GM19438 (cell line): ENCODE data around the gene OMG.
"Not testable (repeated sequence)": the region's sequence is repeated elsewhere in the genome, so short reads cannot be mapped to it uniquely, and the experiment has no call there.

ENCODE experiments used
- ATAC-seq: cut with Tn5 transposase; IDR thresholded peaks from one replicate; pipeline ENCODE4 v1.9.1; 2021; ENCODE audit warnings: low read depth; ENCODE audit not compliant: unreplicated experiment

Gene OMG

DNA sequence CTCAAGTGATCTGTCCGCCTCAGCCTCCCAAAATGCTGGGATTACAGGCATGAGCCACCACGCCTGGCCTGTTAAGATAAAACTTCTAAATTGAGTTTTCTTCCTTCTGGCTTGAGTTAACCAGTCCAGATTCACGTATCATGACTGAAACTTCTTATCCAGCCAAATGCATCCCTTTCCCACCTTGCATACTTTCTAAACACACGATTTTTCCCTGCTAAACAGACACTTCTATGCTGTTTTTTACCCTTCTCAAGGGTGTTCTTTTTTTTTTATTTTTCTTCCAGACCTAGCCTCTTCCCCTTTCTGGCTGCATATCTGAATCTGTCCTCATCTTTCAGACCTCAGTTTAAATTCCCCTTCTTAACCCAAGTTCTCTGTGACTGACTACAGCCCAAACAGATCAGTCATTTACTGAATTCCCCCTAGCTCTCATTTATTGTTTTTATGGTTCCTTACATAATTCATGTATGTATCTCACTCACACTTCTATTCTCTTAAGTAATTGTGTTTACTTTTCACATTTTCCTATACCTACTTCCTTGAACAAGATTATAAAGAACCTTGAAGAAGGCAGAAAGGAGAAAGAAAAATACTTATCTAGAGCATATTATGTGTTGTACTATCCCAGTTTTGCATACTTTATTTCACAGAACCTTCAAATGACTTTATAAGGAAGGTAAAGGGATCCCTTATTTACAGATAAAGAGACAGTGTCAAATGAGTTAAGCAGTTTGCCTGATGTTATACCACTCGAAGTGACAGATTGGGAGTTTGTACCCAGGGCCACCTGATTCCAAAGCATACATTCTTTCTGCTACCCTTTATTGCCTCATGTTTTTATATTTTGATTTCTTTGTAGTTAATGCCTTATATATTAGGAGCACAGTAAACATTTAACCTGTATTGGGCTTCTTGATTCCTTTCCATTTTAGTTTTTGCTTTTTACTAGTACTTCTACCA is 11.6 kb upstream of the OMG start:
- no peak for ATAC-seq

DNA sequence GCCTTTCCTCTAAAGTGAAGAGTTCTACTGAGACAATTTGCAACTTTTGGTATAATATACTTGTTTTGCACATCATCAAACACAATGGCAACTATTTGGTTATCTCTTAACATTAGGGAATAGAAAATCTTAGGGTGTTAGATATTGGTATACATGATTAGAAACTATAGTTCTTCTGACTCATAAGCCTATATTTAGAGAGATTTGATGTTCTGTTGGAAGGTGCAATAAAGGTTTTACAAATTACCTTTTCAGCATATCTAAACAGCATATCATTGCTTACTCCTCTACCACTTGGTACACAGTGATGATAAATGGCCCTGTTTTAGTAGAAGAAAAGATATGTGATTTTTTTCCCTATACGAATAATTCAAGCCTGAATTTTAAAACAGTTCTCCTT is 10.6 kb upstream of the OMG start:
- ATAC-seq, result no peak

DNA sequence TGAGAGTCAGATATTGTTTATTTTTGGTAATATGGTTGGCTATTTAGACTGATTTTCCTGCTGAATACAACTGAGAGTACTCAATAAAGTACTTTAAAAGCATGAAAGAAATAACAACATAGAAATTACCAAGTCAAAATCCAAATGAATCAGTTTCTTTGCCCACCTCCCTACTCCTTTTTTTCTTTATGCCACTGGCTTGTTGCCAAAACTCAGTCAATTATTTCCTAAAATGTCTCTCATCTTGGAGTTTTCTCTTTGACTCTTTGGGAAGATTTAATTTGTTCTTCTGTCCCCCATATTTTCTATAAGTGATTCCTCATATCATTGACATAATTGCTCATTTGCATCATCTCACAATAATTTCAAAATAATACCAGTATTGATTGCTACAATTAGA is 2.6 kb upstream of the OMG start:
- ATAC-seq, result no peak

GRCh38 chr17:31296142-31296541 is 897 bp downstream of the OMG start:
- no peak for ATAC-seq

- ATAC-seq, result no peak
These were observed 1.6 kb downstream of the OMG start for GRCh38 chr17:31295489-31295871.

- no peak for ATAC-seq
These were observed 2.1 kb downstream of the OMG start for GRCh38 chr17:31294820-31295488.

DNA sequence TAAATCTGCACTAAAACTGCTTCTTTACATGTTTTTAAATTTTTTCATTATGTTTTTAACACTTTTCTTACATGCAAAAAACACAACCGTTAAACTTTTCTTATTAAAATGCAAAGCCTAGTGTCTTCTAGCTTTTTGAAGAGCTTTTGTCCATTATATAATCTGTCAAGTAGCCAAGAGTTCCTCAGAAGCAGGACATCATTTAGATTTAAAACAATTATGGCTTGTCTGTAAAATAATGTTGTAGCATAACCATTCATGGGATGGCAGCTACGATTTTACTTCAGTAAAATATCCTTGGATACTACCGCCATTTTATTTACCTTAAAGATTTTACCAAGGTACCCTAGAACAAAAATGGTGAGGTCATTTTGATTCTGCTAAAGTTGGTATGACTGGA is 2.8 kb downstream of the OMG start:
- no peak for ATAC-seq

DNA sequence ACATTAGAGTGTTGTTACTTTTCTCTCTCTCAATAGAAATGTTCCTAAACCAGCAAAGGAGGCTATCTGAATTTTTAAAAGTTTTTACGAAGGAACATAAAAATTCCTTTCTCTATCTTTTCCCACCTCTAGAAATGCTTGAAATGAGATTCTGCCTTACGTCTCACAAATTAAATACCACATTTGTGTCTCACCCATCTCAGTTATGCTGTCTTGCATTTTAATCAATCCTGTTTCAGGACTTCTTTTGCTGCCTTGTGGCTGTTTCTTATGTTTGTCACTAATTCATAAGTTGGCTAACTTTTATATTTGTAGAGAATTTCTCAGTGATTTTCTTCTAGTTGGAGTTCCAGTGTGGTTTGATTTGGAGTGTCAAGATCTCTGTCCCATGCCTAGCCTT is 3.5 kb downstream of the OMG start:
- ATAC-seq, result no peak

DNA sequence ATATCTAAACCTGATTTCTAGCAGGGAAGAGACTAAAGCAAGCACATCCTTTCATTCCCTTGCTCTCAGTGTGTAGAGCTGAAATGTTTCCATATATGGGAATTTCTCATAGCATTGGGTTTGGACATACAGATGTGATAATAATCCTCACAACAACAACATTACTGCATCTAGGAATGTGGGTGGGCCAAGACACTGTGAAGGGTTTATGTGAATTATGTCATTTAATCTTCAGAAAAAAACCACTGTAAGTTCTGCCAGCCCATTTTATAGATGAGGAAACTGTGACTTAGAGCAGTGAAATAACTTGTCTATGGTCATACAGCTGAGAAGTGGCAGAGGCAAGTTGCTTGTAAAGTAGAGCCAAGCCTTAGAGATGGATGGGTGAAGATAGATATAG is 5.2 kb downstream of the OMG start:
- no peak for ATAC-seq

DNA sequence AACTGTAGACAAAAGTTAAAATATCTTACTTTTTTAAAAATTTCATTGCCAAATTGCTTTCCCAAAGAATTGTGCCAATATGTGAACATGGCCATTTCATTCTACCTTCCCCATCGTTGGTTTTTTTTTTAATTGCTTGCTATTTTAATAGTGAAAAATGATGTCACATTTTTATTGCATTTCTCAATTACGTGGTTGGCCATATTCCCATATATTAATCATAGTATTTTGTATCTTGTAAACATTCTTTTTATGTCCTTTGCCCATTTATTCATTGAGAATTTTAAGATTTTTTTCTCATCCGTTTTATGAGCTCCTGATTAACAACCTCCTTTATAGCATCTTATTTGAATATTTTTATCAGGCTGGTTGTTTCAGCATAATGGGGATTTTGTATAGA is 7.2 kb downstream of the OMG start:
- no peak for ATAC-seq

- ATAC-seq, result not testable (repeated sequence)
These were observed 9.1 kb downstream of the OMG start for GRCh38 chr17:31287932-31288331.

DNA sequence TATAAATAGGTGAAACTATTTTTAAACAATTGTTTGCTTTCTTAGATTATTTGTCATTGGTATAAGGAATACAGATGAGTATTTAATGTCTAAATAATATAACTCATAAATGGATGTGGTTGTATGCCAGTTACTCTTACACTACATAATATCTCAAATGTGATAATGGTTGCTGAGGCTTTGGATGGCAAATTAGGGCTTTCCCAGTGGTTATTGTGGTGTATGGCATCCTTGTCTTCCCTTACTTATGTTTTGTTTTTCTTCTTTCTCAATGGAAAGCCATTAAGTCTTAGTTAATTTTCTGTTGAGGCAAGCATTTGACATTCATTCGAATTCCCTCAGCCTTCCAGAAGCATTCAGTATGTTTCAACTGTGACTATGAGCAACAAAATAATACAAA is 10.5 kb downstream of the OMG start:
- ATAC-seq, result no peak

DNA sequence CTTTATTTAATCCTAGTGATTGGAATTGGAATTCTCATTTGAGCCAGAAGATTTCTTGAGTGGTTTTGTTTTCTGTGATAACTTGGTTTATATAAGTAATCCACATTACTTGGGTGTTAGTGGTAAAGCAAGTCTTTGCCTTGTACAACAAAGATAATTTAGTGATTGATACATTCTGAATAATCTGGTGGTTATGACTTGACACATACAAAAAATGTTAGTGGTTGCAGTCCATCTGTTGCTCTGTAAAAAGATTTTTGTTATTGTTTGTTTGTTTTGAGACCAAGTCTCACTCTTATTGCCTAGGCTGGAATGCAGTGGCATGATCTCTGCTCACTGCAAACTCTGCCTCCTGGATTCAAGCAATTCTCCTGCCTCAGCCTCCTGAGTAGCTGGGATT is 13.2 kb downstream of the OMG start:
- no peak for ATAC-seq

DNA sequence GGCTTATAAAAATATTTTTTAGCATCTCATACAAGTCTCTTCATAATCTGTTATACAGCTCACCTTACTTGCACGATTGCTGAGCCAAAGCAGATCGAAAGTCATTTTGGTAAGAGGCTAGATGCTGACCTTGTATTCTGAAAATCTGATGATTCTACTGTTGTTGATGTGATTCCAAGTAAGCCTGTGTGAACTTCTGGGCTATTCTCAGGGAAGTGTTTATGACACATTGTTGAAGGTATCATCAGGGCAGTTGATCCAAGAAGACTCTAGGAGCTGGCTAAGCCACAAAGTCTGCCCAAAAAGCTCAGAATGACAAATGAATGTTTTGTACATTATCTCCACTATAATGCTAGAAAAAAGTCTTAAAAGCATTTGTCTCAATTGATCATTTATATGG is 16.0 kb downstream of the OMG start:
- no peak for ATAC-seq

DNA sequence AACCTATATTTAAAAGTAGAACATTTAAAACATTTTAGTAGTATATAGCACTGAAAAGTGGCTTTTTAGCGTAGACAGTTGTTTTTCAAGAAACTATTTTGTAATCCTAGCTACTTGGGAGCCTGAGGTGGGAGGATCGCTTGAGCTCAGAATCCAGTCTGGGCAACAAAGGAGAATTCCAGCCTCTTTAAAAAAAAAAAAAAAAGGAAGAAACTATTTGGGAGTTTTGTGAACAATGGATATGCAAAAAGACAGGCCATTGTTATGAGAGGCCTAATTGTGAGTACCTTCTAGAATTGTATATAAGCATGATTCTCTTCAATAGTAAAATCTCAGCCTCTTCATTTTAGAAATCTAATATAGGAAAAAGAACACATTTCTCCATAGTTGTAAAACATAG is 17.6 kb downstream of the OMG start:
- no peak for ATAC-seq

DNA sequence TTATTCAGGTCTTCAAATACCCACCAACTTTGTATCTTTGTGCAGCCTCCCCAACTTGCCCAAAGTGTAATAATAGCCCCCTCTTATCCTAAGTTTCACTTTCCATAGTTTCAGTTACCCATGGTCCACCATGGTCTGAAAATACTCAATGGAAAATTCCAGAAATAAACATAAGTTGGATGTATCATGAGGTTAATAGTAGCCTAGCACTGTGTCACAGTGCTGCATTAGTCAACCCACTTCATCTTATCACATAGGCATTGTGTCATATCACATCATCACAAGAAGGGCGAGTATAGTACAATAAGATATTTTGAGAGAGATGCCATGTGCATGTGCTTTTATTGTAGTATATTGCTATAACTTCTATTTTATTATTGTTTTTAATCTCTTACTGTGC is 21.9 kb downstream of the OMG start:
- no peak for ATAC-seq

- no peak for ATAC-seq
These were observed 22.8 kb downstream of the OMG start for GRCh38 chr17:31274252-31274651.

DNA sequence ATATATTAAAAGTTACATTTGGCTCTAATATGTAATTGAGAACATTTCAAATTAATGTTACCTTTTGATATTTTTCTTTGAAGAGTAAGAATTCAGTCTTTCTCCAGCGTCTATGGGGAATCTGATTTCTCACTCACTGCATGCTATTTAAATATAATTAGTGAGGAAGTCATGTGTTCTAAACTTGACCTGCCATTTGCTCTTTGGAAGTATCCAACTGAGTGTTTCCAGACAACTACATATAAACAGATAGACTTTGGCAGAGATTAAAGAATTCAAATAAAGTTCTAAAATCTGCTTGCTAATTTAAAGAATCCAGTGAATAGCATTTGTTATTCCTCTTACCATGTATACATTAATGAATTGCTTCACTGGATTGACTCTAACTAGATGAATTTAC is 23.5 kb downstream of the OMG start:
- ATAC-seq, result no peak

DNA sequence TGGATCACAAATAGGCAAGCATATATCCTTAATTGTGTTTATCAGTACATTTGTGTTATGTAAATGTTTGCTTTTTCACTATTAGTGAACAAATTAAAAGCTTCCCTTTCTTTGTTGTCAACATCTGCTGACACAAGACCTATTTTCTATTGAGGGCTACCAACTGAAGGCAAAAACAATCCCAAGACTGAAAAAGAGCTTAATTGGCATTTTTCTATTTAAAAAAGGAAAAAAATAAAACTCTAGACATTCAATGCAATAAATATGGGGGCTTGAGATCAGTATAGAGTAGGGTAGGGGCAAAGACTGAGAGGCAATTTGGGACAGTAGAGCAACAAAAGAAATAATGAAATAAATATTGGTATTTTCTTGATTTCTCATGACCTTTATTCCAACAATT is 24.2 kb downstream of the OMG start:
- ATAC-seq, result no peak

- ATAC-seq, result no peak
These were observed 24.8 kb downstream of the OMG start for GRCh38 chr17:31272236-31272635.

GRCh38 chr17:31269578-31269983 is 27.5 kb downstream of the OMG start:
- no peak for ATAC-seq

DNA sequence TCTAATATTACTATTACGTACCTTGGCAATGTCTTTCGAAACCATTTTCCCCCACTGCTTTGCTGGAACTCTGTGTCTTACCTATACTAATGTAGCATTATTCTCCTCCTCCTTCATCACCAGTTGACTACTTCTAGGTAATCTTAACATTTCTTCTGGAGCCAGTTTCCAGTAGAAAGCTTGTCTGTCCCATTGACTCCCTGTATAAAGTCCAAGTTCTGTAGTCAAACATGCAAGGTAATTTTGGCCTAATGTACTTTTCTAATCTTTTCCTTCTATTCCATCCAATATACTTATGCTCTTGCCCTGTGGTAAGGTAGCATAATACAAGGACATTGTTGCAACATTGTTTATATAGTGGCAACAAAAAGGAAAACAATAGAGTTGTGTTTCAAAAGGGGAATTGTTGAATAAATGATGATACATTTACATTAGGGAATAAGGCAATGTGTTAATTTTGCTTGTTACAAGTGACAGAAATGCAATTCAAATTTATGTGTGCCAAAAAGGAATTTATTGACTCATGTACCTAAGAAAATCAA is 27.9 kb downstream of the OMG start:
- no peak for ATAC-seq
